ENCODE measurements around the gene SRRM2.

The SRRM2 gene

GRCh38 chr16:2775765-2776499 lies 23.5 kb downstream of the SRRM2 start:
- DNase-seq (ENCODE audit: low read depth in 2 of 3, low spot score in 2 of 3), result no peak

GRCh38 chr16:2776500-2777139 lies 24.2 kb downstream of the SRRM2 start:
- DNase-seq (ENCODE audit: low read depth in 2 of 3, low spot score in 2 of 3), result peak in 2 of 3 experiments; percentile 18 to 38

- DNase-seq (ENCODE audit: low read depth in 2 of 3, low spot score in 2 of 3), result peak; percentile 68 to 83 (median 75)
Observed at GRCh38 chr16:2777231-2777902, 24.9 kb downstream of the SRRM2 start, which contains the start of gene ELOB. ELOB (minus strand) TSS chr16:2777280; CDS start chr16:2777239, 41 bp downstream.

- DNase-seq (ENCODE audit: low read depth in 2 of 3, low spot score in 2 of 3), result no peak
Observed at GRCh38 chr16:2777903-2778629, 25.6 kb downstream of the SRRM2 start.

GRCh38 chr16:2778630-2778958 lies 26.2 kb downstream of the SRRM2 start:
- no peak for DNase-seq (ENCODE audit: low read depth in 2 of 3, low spot score in 2 of 3)

DNA sequence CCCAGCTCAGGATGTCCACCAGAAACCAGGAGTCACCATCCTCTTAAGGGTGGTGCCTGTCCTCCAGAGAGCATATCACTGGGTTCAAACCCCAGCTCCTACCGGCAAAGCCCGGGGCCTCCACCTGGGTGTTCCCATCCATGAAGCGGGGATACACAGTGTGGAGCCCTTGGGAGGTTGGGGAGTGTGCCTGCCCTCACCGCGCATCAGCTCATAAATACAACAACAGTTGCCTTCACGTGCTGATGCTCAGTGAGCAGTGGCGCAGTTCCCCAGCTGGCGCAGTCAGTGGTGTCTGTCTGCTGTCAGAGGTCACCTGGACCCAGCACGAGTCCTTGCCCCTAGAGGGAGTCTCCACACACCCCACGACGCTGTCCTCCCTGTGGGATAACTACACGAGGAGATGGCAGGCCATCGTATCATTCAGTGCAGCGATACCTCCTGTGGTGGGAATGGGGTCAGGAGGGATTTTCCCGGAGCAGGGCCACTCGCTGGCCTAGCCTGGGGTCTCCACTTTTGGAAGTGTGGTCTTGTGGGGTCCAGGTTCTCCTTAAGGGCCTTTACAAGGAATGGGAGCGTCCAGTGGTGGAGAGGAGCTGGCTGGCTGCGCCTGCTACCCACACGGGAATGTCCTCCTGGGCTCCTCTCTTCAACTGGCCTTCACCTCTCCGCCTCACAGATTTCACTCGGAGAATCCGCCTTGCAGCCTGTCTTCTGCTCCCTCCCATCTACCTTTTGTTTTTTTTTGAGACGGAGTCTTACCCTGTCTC lies 26.9 kb downstream of the SRRM2 start:
- no peak for DNase-seq (ENCODE audit: low read depth in 2 of 3, low spot score in 2 of 3)

DNA sequence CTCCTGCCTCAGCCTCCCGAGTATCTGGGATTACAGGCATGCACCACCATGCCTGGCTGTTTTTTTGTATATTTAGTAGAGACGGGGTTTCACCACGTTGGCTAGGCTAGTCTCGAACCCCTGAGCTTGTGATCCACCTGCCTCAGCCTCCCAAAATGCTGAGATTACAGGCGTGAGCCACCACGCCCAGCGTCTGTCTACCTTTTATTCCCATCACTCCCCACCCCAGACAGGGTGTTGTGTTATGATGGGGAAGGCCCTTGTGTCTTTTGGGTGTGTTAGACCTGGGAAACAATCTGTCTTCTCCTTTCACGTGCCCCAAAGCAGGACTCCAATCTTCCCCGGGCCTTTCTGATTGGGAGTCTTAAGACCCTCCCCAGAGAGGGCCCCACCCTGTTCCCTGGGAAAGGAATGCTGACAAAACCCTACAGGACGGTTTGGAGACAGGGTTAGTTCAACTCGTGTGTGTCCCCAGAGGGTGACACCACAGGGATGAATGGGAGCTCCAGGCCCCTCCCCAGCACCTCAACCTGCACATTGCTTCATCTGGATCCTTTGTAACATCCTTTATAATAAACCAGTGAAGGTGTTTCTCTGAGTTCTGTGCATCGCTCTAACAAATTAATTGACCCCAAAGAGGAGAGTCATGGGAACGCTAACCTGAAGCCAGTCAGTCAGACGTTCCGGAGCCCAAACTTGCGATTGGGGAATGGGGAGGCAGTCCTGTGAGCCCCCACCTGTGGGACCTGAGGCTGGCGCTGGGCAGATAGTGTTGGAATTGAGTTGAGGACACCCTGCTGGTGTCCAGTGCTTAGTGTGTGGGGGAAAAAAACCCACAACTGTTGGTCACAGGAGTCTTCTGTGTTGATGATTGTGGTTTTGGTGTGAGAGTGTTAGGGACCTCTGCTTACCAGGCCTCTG lies 27.8 kb downstream of the SRRM2 start:
- DNase-seq (ENCODE audit: low read depth in 2 of 3, low spot score in 2 of 3), result no peak

DNA sequence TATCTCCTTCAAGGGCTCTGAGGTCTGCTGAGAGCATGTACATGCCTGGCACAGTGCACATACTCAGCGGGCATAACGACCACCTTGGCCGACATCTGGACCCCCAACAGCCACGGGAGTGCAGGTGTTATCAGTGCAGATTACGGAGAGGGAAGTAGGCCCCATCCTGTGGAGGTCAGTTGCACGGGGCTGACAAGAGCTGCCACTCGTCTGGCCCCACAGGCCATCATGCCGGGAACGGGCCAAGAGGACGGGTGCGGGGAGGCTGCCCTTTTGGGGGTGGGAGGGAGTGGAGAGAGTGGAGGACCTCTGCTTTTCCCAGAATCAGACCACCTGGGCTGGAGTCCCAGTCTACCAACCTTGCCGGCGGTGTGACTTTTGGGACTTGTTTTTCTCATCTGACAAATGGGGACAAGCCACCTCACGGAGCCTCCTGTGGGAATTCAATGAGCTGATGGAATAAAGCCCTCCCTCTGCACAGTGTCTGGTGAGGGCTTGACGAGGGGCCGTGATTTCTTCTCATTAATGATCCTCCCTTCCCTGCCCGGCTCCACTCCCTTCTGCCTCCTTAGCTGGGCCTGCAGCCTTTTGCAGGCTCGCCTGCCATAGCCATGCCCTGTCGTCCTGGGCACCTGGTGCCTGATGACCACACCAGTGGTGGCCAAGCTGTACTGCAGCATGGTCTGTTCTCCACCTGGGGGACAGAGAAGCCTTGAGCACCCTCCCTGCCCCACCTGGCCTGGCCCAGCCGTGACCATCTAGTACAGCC lies 30.3 kb downstream of the SRRM2 start:
- no peak for DNase-seq (ENCODE audit: low read depth in 2 of 3, low spot score in 2 of 3)

DNA sequence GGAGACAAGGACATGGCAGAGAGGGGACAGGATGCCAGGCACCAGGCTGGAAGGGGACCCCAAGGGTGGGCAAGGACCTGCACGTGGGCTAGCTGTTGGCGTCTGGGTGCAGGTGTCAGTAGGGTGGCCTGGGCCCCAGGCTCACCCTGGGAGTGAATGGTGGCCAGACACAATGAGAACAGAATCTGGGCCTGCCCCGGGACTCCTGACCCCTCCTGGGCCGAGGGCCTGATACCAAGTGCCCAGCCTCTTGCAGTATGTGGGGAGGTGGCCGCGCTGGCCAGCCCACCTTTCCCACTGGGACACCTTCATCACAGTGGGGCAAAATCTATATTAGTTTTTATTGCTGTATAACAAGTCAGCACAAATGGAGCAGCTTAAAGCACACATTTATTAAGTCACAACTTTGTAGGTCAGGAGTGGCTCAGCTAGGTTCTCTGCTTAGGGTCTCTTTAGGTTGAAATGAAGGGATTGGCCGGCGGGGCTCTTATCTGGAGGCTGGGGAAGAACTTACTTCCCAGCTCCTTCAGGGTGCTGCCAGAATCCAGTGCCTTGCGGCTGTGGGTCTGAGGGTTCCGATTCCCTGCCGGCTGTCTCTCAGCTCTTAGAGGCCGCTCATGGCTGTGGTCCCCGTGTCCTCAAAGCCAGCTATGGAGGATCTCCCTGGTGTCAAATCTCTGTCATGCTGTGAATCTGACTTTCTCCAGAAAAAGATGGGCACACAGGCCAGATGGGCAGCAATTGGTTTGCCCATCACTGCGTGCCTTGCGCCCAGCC lies 31.3 kb downstream of the SRRM2 start:
- no peak for DNase-seq (ENCODE audit: low read depth in 2 of 3, low spot score in 2 of 3)

GRCh38 chr16:2784358-2785100 lies 32.1 kb downstream of the SRRM2 start:
- no peak for DNase-seq (ENCODE audit: low read depth in 2 of 3, low spot score in 2 of 3)

DNA sequence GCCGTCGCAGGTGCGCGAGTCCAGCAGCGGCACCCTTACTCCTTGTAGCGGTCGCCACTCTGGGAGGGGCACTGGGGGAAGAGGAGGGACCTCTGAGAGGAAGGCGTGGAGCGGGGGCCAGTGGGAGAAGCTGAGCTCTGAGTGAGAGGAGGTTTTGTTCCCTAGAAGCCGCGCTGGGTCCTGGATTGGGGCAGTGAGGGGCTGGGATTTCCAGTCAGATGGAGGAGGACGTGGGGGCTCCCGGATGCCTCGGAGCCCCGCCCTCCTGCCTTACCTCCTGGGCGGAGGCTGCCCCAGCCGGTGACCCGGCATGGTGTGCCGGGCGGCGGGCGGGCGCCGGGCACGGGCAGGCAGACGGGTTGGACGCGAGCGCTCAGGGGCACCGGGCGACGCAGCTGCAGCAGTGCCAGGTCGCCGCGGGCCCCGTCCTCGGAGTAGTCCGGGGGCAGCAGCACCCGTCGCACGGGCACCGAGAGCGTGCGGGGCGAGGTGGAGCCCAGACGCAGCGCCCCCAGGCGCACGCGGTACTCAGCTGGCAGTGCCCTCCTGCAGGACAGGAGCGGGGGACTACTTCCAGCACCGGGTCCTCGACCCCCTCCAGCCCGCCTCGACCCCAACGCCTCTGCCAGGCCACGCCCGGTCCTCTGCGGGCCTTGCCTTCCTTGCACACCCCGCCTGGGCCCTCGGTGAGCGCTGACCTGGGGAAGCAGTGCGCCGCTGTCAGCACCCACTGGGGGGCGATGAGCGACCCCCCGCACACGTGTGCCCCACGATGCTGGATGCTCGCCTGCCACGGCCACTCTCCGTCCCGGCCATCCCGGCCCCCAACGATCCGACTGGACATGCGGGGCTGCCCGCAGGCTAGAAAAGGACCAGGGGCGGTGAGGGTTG lies 32.9 kb downstream of the SRRM2 start:
- DNase-seq (ENCODE audit: low read depth in 2 of 3, low spot score in 2 of 3), result peak in 1 of 3 experiments; percentile 19

- no peak for DNase-seq (ENCODE audit: low read depth in 2 of 3, low spot score in 2 of 3)
Observed at GRCh38 chr16:2786061-2786825, 33.8 kb downstream of the SRRM2 start.

DNA sequence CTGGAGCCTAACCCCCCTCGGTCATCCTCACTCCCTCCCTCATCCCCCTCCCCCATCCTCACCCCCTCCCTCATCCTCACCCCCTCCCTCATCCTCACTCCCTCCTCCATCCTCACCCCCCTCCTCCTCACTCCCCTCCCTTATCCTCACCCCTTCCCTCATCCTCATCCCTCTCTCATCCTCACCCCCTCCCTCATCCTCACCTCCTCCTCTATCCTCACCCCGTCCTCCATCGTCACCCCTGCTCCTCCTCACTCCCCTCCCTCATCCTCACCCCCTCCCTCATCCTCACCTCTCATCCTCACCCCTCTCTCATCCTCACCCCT lies 34.4 kb downstream of the SRRM2 start:
- DNase-seq (ENCODE audit: low read depth in 2 of 3, low spot score in 2 of 3), result no peak

- DNase-seq (ENCODE audit: low read depth in 2 of 3, low spot score in 2 of 3), result no peak
Observed at GRCh38 chr16:2787406-2787805, 35.0 kb downstream of the SRRM2 start, which contains the start of gene PRSS33. PRSS33 (minus strand) TSS chr16:2787560; CDS start chr16:2786547, 1,013 bp downstream.

DNA sequence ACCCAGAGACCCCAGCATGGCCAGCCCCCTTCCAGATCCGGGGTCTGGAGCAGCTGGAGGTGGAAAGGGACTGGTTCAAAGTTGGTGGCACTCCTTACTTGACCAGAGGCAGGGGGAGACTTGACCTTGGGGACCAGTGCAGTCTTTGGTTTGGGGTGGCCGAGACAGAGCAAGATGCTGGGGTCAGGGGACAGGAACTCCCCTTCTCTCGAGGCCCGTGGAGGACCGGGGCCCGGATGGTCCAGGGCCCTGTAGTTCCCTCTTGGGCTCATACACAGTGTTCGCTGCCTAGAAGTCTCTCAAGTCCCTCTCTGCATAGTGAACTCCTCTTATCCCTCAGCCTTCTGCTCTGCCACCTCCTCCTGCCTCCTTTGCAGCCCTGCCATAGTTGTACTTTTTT lies 35.5 kb downstream of the SRRM2 start:
- DNase-seq (ENCODE audit: low read depth in 2 of 3, low spot score in 2 of 3), result no peak

DNA sequence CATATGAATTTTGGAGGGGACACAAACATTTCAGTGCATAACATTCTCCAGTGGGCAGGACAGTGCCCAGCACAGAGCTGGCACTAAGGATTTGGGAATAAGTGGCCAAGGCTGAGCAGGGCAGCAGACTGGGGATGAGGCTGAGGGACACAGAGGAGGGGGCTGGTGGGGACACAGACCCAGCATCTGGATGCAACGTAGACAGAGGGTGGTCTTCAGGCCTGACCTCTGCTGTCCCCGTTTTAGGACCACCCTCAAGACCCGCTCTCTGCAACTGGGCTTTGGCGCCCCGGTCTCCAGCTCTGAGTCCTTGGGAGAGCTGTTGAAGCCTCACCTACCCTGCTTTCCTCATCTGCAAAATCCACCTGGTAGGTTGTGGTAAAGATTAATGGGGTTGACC lies 38.2 kb downstream of the SRRM2 start:
- DNase-seq (ENCODE audit: low read depth in 2 of 3, low spot score in 2 of 3), result no peak
